Lung (tissue), 12 donors: Measurements from ENCODE around the gene FAM20B. TPM values are rescaled to one million over a fixed set of nuclear protein-coding genes. Genes with fewer than 3 reads are reported as not detected.

Source experiments
- ATAC-seq: fragments of 200-7000 bp; cut with Tn5 transposase; one replicate; pipeline ENCODE4 v1.9.1; 2020; ENCODE audit warnings: moderate number of reproducible peaks; ENCODE audit not compliant: insufficient read depth, low FRiP score
- DNase-seq, 3 donors: peaks; one replicate each; pipeline ENCODE4 v3.0.0-alpha.2; 2013 to 2017
- H3K27ac ChIP-seq, 2 donors: one replicate each; pipeline ENCODE4 v1.5.1; 2013; ENCODE audit warnings: mild to moderate bottlenecking in 2 of 2, moderate library complexity in 2 of 2, control low read depth in 1 of 2, inconsistent platforms in 1 of 2, low read depth in 1 of 2, low read length in 1 of 2
- H3K27me3 ChIP-seq, 3 donors: one replicate each; pipeline ENCODE4 v1.5.1; 2013; ENCODE audit warnings: low read length in 2 of 3; ENCODE audit not compliant: control insufficient read depth in 3 of 3, insufficient read depth in 3 of 3
- H3K36me3 ChIP-seq, 4 donors: one replicate each; pipeline ENCODE4 v1.5.1; 2013; ENCODE audit warnings: low read length in 4 of 4, mild to moderate bottlenecking in 1 of 4, moderate library complexity in 1 of 4; ENCODE audit not compliant: control insufficient read depth in 4 of 4, insufficient read depth in 4 of 4
- H3K4me1 ChIP-seq, 5 donors: one replicate each; pipeline ENCODE4 v1.5.1; 2013; ENCODE audit warnings: low read length in 5 of 5, mild to moderate bottlenecking in 2 of 5, moderate library complexity in 1 of 5; ENCODE audit not compliant: control insufficient read depth in 5 of 5, insufficient read depth in 5 of 5
- H3K4me3 ChIP-seq: one replicate; pipeline ENCODE4 v1.5.1; 2013; ENCODE audit warnings: mild to moderate bottlenecking, control low read depth, moderate library complexity
- H3K9ac ChIP-seq, 2 donors: one replicate each; pipeline ENCODE4 v1.5.1; 2013; ENCODE audit warnings: low read length in 2 of 2, control low read depth in 1 of 2; ENCODE audit not compliant: insufficient read depth in 1 of 2
- H3K9me3 ChIP-seq, 4 donors: one replicate each; pipeline ENCODE4 v1.5.1; 2013; ENCODE audit warnings: low read length in 3 of 4, mild to moderate bottlenecking in 1 of 4, moderate library complexity in 1 of 4; ENCODE audit not compliant: control insufficient read depth in 4 of 4, insufficient read depth in 3 of 4
- WGBS, 2 donors: extraction: QIAGEN DNeasy Blood & Tissue Kit; methylation state at CpG; one replicate each; pipeline ENCODE4 v1.1.7; 2013; 5-methylcytosine and 5-hydroxymethylcytosine counted together
- polyA plus RNA-seq, 2 donors: library from polyadenylated mRNA; stranded (reverse); fragments of 200-250 nt; gene quantifications; one replicate each; pipeline ENCODE4 v1.2.1, GENCODE V29; 2013
- total RNA-seq, 2 donors: library from RNA; depleted of rRNA in 1 of 2; stranded (reverse); fragments of >200 nt in 1 of 2; gene quantifications; one replicate each; pipeline ENCODE4 v1.2.1, GENCODE V29; 2014 to 2021
- TF ChIP-seq, protein P1 (sequence below): IDR thresholded peaks from 2 replicates; pipeline ENCODE4 v1.5.1; 2012; ENCODE audit warnings: mild to moderate bottlenecking; ENCODE audit errors: control extremely low read depth, extremely low read depth
- donor health status: control.
- donor health status: control.
- donor health status: Bipolar disorder and iron deficiency.
- donor health status: healthy.
- donor health status: DM: yes; HTN: yes; CAD: no.

FAM20B gene
- total and polyA plus RNA-seq, 4 donors = 7.9 to 35.8 (median 19.0) TPM

DNA sequence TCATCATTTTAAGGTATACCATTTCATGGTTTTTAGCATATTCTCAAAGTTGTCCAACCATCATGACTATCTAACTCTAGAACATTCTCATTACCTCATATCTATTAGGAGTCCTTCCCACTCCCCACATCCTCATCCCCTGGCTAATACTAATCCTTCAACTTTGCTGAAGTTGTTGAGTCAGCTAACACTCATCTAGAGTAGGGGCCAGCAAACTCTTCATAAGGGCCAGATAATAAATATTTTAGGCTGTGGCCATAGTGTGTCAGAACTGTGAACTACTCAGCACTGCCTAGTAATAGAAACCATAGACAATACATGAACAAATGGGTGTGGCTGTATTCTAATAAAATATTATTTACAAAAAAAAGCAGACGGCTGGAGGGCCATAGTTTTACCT, 99.2 kb downstream of the FAM20B start:
- Histone ChIP-seq H3K4me3 (no peak overlapping the region), H3K27me3 (no peaks in the 10 kb centered on the region), H3K27ac (no peak overlapping the region), H3K4me1 (peaks cover 0 to 3% (median 2%) of the 10 kb centered on the region in 5 donors), H3K36me3 (peaks cover 2 to 9% (median 8%) of the 10 kb centered on the region in 4 donors), H3K9me3 (no peaks in the 10 kb centered on the region), H3K9ac (no peak overlapping the region)
- TF ChIP-seq, protein P1, sequence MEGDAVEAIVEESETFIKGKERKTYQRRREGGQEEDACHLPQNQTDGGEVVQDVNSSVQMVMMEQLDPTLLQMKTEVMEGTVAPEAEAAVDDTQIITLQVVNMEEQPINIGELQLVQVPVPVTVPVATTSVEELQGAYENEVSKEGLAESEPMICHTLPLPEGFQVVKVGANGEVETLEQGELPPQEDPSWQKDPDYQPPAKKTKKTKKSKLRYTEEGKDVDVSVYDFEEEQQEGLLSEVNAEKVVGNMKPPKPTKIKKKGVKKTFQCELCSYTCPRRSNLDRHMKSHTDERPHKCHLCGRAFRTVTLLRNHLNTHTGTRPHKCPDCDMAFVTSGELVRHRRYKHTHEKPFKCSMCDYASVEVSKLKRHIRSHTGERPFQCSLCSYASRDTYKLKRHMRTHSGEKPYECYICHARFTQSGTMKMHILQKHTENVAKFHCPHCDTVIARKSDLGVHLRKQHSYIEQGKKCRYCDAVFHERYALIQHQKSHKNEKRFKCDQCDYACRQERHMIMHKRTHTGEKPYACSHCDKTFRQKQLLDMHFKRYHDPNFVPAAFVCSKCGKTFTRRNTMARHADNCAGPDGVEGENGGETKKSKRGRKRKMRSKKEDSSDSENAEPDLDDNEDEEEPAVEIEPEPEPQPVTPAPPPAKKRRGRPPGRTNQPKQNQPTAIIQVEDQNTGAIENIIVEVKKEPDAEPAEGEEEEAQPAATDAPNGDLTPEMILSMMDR = no peak
- ATAC-seq (no peak), DNase-seq (no peak)
- WGBS, 2 donors = 85 to 86% methylated on average over 1 of the region's 1 CpG

Other genes with a start within 250 kb of the FAM20B start
- 10 to 100 TPM; 18.4 to 24.3 TPM for gene ANGPTL1, start 154.8 kb upstream of the FAM20B start, total RNA-seq
- 1 to 10 TPM; 2.6 to 9.7 TPM for gene ANGPTL1, start 154.8 kb upstream of the FAM20B start, polyA plus RNA-seq
- gene TOR3A, start 56.2 kb downstream of the FAM20B start, total RNA-seq = 10 to 100 TPM; 30.1 to 33.8 TPM
- 10 to 100 TPM; 14.4 to 44.8 TPM for gene TOR3A, start 56.2 kb downstream of the FAM20B start, polyA plus RNA-seq
- 10 to 100 TPM; 22.6 to 27.8 TPM for gene ABL2, start 203.8 kb downstream of the FAM20B start, total RNA-seq
- 10 to 100 TPM in 1 of 2 donors, 1 to 10 TPM in 1; 3.3 to 10.1 TPM for gene ABL2, start 203.8 kb downstream of the FAM20B start, polyA plus RNA-seq